Daoy (cell line): Measurements from ENCODE around the gene AFG3L2. TPM values are rescaled to one million over a fixed set of nuclear protein-coding genes. Genes with fewer than 3 reads are reported as not detected.
"Not testable (repeated sequence)": the region's sequence is repeated elsewhere in the genome, so short reads cannot be mapped to it uniquely, and the experiment has no call there.

ENCODE experiments used
- DNase-seq: peaks from one replicate; pipeline ENCODE4 v3.0.0-alpha.2; 2015; ENCODE audit warnings: low read depth
- total RNA-seq: library from RNA; depleted of rRNA; stranded (reverse); fragments of >200 nt; shearing (Covaris generic); gene quantifications from 2 replicates; pipeline ENCODE4 v1.2.3, GENCODE V29; 2014

AFG3L2 gene
- total RNA-seq, 1 experiment from 2014 or later, result 54.3 TPM

DNA sequence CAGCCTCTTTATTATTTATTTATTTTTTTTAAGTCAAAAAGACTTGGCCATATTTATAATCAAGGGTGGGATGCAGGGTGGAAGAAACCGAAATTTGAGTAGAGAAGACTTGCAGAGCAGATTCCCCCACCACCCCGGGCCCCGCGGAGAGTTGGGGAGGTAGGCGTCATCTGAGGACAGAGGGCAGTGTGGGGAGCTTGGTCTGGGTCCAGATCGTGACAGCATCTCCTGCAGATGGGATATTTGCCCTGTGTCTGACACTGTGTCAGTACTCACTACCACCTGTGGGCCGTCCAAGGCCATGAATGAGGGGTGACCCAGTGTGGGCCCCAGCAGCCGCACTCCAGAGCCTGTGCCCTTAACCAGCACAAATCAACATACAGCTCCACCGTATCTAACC, 20.2 kb upstream of the AFG3L2 start:
- DNase-seq, result no peak

DNA sequence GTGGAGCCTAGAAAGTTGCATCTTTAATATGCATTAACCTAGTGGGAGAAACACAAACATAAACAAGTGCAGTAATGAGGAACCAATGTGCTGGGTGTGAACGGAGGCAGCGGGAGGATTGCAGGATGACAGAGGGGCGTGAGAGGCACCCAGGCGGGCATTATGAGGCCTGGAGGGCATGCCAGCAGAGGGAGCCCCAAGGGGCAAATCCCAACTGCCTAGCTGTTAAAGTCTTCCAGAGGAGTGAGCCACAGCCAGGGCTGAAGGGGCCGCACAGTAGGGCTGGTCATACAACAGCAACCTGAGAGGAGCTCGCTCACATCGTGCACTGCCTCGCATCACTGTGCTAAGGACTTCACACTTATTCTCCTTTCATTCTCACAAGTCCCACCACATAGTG, 17.4 kb upstream of the AFG3L2 start:
- DNase-seq, result no peak

DNA sequence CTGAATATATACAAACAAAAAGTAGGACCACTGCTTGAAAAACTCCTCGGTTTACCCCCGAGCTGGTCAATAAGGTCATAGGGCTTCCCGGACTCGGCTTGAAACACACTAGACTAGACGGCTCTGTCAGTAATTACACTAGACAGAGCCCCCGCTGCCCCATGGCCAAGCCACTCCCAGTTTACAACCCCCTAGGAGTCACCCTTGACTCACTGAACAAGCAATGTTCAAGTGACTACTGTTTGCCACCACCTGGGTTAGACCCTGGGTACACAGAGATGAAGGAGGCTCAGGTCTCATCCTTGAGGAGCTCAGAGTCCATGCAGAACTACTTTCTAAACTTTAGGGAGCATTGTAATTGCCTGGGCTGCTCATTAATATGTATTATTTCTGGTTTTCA, 17.0 kb upstream of the AFG3L2 start:
- peak; percentile 40 for DNase-seq

DNA sequence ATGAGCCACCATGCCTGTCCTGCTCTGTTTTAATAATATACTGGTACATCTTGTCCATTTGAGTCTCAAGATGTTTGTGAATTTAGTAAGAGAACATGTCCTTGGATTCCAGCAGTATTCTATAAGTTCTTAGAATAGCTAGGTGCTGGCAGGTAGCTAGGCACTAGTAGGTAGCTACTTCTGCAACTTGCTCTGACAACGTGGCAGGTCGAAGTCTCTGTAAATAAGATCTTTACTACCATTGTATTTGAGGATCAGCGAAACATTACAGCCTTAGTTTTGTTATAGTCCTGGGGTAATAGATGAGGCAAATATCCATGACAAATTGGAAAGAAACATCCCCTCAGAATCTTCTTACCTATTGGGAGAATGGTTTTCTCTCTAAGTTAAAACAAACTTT, 16.5 kb upstream of the AFG3L2 start:
- DNase-seq, result no peak

DNA sequence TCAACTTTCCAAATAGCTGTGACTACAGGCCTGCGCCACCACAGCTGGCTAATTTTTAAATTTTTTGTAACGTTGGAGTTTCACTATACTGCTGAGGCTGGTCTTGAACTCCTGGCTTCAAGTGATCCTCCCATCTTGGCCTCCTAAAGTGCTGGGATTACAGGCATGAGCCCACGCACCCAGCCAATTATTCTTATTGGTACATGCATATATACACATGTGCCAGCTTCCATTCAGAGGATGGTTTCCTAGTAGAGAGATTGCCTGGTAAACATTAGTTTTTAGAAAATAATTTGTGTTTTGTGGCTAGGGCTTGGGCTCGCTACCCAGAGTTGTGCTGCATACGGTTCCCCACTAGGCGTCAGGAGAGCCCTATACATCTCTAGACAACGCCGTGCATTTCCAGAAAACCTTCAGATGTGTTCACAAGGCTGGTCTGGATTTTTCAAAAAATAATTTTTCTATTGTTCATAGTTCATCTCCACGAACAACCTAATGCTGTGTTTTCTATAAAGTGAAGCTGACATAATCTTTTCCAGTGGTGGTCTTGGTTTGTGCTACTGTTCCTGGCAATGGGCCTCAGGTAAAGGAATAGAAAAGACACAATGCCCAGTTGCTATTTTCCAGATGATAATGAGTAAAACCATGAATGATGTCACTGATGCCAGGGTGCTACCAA, 14.6 kb upstream of the AFG3L2 start:
- peak; percentile 58 for DNase-seq

DNA sequence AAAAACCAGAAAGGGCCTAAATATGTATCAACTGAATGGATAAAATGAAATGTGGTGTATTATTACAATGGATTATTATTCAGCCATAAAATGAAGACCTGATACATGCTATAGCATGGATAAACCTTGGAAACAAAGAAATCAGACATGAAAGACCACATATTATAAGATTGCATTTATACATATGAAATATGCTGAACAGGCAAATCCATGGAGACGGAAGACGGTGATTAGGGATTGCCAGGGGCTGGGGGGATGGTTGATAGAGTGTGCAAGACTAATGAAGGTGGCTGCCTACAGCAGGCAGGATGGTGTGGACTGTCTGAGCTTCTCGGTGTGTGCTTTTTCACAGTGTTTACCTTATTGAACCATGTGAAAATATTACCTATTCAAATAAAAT, 11.4 kb upstream of the AFG3L2 start:
- DNase-seq, result no peak

DNA sequence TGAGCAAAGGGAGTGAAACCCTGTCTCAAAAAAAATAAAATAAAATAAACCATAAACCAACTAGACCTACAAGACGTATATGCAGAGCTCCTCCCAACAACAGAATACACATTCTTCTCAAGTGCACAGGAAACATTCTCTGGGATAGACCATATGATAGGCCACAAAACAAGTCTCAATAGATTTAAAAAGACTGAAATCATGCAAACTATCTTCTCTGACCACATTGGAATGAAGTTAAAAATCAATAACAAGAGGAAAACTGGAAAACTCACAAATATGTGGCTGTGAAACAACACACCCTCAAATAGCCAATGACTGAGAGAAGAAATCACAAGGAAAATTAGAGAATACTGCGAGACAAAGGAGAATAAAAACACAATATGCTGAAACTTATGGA, 7.2 kb upstream of the AFG3L2 start:
- no peak for DNase-seq

DNA sequence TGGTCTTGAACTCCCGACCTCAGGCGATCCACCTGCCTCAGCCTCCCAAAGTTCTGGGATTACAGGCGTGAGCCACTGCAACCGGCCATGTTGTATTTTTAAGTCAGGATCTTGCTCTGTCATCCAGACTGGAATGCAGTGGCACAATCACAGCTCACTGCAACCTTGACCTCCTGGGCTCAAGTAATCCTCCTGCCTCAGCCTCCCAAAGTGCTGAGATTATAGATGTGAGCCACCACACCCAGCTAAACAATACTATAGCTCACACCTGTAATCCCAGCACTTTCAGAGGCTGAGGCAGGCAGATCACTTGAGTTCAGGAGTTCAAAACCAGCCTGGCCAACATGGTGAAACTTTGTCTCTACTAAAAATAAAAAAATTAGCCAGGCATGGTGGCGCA, 6.7 kb upstream of the AFG3L2 start:
- DNase-seq, result not testable (repeated sequence)

DNA sequence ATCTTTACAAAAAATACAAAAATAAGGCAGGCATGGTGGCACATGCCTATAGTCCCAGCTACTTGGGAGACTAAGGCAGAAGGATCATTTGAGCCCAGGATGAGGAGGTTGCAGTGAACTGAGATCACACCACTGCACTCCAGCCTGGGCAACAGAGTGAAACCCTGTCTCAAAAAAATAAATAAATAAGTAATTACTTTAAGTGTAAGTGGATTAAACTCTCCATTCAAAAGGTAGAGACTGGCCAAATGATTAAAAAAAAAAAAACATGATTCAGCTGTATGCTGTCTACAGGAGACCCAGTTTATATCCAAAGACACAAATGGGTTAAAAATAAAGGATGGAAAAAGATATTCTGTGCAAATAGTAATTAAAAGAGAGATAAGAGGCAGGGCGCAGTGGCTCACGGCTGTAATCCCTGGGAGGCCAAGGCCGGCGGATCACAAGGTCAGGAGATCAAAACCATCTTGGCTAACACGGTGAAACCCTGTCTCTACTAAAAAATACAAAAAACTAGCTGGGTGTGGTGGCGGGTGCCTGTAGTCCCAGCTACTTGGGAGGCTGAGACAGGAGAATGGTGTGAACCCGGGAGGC, 5.3 kb upstream of the AFG3L2 start:
- DNase-seq, result not testable (repeated sequence)

DNA sequence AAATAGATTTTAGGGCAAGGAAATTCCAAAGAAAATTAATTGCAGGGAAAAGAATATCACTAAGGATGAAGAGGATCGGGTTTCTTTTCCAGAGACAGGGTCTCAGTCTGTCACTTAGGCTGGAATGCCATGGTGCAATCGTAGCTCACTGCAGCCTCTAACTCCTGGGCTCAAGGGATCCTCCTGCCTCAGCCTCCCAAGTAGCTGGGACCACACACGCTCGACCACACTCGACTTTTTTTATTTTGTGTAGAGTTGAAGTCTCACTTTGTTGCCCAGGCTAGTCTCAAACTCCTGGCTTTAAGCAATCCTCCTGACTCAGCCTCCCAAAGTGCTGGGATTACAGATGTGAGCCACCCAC, 1.2 kb upstream of the AFG3L2 start:
- DNase-seq, result not testable (repeated sequence)

DNA sequence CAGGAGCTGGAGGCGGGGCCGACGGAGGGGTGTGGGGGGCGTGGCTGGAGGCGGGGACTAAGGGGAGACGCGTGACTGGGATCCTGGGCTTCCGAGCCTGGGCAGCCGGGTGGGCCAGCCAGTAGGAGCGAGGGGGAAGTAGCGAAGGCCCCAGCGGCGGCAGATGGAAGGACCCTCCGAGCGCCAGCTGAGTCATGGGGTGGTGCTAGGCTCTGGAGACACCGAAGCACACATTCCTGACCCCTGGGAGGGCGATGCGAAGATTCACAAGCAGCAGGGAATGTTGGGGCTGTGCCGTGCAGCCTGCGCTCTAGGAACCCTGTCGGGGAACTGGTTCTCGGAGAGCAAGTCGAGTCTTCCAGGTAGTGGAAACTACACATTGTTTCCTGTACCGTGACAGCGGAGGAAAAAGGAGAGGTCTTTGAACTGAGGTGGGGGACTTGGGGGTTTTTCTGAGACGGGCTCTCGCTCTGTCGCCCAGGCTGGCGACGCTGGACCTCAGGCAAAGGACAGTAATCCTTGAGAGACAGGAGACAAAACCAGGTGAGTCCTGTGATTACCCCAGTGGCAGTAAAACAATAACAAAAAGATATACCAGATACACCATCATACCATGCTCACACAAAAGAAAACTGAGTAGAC, 650 bp upstream of the AFG3L2 start:
- DNase-seq, result peak; percentile 99

DNA sequence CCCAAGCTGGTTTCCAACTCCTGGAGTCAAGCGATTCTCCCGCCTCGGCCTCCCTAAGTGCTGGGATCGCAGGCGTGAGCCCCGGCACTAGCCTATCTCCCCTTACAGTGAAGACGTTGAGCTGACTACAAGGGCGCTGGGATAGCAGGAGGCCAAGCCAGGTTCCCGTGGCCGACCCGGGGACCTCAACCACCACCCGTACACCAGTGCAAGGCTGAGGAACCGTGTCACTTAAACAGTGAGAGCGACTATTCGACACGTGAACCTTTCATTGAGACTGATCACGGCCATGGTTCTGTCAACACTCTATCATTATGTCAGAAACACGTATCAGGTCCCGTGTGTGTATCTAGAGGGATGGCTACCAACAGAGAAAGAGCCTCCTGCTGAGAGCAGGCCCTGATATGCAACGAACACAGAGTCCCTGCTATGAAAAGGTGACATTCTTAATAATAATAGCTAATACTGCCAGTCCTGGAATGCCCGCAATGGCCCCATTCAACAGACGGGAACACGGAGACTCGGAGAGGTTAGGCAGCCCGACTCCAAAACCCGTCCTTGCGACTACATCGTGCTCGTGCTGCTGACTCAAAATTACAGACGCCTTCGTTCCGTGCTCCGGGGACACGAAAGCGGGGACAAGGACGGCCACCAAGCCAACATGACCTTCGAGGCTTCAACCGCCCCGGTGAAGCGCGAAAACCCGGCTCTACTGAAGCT, 833 bp downstream of the AFG3L2 start:
- DNase-seq, result no peak

DNA sequence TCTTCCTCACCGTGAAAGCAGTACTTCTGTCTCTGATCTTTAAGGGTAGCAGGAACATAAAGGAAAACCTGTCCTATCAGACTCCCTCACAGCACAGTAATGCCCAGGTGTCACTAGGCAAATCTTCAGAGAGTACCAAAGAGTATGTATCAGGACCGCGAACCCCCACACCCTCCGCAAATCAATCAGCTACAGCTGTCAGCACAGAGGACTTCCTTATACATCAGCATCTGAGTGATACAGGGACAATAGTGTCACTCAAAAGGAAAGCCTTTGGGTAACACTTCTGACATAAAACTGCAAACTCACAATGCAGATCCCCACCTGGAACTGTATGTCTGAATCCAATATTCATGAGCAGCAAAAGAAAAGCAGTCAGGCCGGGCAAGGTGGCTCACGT, 2.6 kb downstream of the AFG3L2 start:
- no peak for DNase-seq

DNA sequence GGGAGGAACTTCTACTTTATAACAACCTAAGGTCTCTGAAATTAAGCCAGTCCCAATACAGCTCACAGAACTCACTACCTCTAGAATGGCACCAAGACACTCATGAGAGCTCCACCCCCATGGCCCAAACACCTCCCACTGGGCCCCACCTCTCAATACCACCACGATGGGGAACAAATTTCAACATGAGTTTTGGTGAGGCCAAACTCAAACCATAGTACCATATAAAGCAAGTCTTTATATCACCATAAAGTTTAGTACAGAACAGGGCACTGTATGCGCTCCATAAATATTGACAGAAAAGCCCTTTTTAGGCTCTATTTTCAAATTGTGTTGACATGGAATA, 3.3 kb downstream of the AFG3L2 start:
- DNase-seq, result no peak

DNA sequence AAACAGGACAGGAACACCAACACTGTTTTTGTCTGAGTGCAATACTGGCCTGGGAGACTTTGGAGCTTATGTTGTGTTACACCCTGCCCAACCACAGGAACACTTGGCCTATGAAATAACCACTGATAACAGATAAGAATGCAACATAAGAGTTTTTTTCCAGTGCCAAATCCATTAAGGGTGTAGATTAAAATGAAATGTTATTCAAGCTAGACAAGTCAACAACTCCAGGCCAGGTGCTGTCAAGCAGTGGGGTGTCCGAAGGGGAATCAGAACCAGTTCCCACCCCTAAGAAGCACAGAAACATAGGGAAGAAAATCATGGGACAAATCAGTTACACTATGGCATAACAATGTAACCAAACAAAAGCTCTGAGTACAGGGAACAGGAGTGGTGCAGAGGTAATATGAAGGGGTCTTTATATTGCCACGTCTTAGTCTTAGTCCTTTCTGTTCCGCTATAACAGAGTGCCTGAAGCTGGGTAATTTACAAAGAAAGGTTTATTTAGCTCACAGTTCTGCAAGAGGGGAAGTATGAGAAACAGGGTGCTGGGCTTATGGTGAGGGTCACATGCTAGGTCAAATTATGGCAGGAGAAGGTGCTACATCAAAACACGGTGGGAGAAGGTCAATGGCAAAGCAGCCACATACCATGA, 3.8 kb downstream of the AFG3L2 start:
- DNase-seq, result no peak

DNA sequence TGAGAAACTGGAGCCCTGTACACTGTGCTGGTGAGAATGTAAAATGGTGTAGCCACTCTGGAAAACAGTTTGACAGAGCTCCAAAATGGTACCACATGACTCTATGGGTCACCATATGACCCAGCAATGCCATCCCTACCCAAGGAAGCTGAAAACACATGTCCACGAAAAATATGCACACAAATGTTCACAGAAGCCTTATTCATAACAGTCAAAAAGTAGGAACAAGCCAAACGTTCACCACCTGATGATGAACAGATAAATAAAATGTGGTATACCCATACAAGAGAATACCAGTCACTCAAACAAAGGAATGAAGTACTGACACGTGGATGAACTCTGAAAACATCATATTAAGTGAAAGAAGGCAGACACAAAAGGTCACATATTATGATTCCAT, 4.6 kb downstream of the AFG3L2 start:
- DNase-seq, result no peak

DNA sequence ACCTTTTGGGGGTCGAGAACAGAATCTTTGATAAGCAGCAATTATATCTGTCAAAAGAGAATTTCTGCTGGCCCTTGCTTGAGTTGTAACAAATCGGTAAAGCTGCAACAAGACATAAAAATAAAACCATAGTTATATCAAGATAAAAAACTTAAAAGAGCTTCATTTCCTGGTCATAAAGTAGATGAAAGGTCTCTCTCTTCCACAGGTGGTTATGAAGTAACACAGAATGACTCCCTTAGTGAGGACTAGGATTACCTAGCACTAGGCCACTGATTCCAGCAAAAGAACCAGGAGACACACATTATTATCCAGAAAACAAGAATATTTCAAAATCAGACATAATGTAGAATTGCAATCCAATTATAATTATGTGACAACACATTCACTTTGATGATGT, 5.4 kb downstream of the AFG3L2 start:
- DNase-seq, result no peak

DNA sequence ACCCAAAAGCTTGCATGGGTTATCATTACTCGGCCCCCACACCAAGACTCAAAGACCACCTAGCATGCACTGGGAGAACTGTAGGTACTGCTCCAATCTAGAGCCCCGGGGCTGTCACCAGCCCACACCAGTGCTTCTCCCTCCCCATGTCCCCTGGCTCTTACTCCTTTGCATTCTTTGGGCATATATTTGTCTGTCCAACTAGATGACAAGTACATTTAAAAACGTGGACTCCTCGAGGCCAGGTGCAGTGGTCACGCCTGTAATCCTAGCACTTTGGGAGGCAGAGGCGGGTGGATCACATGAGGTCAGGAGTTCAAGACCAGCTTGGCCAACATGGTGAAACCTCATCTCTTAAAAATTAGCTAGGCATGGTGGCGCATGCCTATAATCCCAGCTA, 7.8 kb downstream of the AFG3L2 start:
- DNase-seq, result no peak

DNA sequence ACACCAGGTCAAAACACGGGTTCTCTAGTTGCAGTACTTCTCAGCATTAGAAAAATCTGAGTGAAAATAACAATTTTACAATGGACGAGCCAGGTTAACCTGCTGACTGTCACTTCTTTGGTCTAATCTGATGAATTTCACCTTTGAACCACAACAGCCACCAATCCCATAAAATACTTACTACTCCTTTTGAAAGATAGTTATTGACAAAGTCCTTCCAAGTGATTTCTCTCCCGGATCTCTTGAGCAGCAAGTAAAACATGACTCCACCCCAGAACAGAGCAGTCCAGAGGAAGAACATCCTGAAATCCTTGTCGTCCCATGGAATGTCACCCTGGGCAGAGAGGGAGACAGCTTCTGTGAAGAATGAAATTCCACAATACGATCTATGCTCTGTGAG, 10.2 kb downstream of the AFG3L2 start:
- DNase-seq, result no peak

DNA sequence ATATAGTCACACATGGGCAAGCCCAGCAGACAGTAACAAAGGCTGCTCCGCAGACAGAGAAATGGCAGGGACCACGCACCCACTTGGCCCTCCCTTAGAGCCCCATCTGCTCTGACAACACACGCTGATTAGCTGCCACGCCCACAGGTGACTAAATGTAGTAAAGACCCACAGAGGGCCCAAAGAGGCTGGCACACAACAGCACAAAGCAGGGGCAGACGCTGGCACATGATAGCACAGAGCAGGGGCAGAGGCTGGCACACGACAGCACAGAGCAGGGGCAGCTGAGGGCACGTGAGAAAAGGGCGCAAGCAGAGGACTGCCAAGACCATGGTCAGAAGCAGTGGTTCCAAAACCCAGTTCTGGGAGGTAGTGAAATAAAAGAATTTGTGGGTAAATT, 10.6 kb downstream of the AFG3L2 start:
- no peak for DNase-seq

DNA sequence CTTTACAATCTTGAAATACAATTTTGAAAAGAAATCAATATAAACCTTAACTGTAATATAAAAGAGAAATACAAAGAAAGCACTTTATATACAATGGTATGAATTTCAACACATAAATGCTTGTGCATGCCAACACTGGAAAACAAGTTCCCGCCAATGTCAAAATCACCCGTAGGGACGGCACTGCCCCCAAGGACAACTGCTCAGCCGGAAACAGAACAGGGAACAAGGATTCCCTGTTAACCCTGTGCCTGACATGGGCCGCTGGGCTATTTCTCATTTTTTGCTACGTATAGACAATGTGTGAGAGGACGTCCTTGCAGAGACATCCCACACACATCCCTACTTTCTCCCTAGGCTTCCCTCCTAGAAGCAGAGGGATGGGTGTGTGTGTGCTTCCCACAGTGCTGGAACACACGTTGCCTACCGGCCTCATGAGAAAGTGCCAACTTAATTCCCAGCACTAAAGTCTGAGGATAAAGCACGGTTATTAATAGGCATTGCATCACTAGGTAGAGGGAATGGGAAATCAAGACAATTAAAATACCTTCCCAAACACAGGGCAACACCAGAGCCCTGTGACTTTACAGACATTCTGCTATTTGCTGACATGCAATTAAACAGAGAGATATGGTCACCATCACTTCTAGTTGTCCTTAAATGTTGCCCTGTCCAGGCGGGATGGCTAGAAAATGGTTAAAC, 14.4 kb downstream of the AFG3L2 start:
- no peak for DNase-seq
